ENCODE measurements around the gene NLRP6. TPM values are rescaled to one million over a fixed set of nuclear protein-coding genes. Genes with fewer than 3 reads are reported as not detected.
"Not testable (repeated sequence)": the region's sequence is repeated elsewhere in the genome, so short reads cannot be mapped to it uniquely, and the experiment has no call there.

Gene NLRP6
- total RNA-seq, 2 donors from 2014 or later, result 0.19 to 0.20 TPM

DNA sequence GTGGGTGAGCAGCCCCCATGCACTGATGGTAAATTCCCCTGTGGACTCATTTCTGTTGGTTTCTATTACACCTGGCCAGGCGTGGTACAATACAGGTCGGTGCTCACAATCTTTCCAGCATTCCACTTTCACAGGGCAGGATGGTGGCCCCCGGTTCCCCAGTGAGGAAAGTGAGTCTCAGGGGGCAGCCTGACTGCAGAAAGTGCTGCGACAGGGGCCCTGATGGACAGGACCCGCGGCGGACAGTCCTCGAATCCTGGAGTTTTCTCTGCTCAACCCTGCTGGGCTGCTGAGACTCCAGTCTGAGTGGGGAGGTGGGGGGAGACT, 7.7 kb downstream of the NLRP6 start:
- H3K36me3 ChIP-seq, result no peaks in the 10 kb centered on the region
- TF ChIP-seq, protein P1, sequence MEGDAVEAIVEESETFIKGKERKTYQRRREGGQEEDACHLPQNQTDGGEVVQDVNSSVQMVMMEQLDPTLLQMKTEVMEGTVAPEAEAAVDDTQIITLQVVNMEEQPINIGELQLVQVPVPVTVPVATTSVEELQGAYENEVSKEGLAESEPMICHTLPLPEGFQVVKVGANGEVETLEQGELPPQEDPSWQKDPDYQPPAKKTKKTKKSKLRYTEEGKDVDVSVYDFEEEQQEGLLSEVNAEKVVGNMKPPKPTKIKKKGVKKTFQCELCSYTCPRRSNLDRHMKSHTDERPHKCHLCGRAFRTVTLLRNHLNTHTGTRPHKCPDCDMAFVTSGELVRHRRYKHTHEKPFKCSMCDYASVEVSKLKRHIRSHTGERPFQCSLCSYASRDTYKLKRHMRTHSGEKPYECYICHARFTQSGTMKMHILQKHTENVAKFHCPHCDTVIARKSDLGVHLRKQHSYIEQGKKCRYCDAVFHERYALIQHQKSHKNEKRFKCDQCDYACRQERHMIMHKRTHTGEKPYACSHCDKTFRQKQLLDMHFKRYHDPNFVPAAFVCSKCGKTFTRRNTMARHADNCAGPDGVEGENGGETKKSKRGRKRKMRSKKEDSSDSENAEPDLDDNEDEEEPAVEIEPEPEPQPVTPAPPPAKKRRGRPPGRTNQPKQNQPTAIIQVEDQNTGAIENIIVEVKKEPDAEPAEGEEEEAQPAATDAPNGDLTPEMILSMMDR (IDR thresholded peaks at IDR 0.05), result no peak
- H3K27ac ChIP-seq, result no peak overlapping the region
- H3K27me3 ChIP-seq, result peaks cover 15 to 19% of the 10 kb centered on the region in 2 donors
- peaks cover 0 to 23% of the 10 kb centered on the region in 2 donors for H3K4me1 ChIP-seq
- no peak overlapping the region for H3K4me3 ChIP-seq
- no peaks in the 10 kb centered on the region for H3K9me3 ChIP-seq
- DNase-seq (ENCODE audit: low spot score), result no peak

GRCh38 chr11:286977-287820, 9.0 kb downstream of the NLRP6 start:
- H3K27ac ChIP-seq; H3K9me3 ChIP-seq; H3K36me3 ChIP-seq; DNase-seq (ENCODE audit: low spot score); H3K4me3 ChIP-seq; H3K27me3 ChIP-seq: not testable (repeated sequence)
- H3K4me1 ChIP-seq, result peaks cover 0 to 23% of the 10 kb centered on the region in 2 donors

GRCh38 chr11:287821-288477, 9.7 kb downstream of the NLRP6 start:
- Histone ChIP-seq H3K36me3 (no peaks in the 10 kb centered on the region), H3K27ac (peak overlapping the region in 1 of 2 donors; percentile 68), H3K4me3 (peak overlapping the region; percentile 62 to 79), H3K27me3 (peaks cover 0 to under 1% of the 10 kb centered on the region in 2 donors), H3K9me3 (no peaks in the 10 kb centered on the region), H3K4me1 (peaks cover 0 to 23% of the 10 kb centered on the region in 2 donors)
- TF ChIP-seq, protein P1 (IDR thresholded peaks at IDR 0.05), result no peak
- no peak for DNase-seq (ENCODE audit: low spot score)

- no peak for DNase-seq (ENCODE audit: low spot score)
- Histone ChIP-seq H3K4me3 (peak within 1 kb of the TSS; percentile 62 to 79), H3K27me3 (no peaks in the 10 kb centered on the region), H3K36me3 (no peaks in the 10 kb centered on the region), H3K4me1 (peaks cover 0 to 23% of the 10 kb centered on the region in 2 donors), H3K27ac (peak within 1 kb of the TSS; percentile 65 to 68), H3K9me3 (no peaks in the 10 kb centered on the region)
- TF ChIP-seq, protein P1 (IDR thresholded peaks at IDR 0.05), result no peak
Measured at GRCh38 chr11:288478-289397, 10.5 kb downstream of the NLRP6 start, which contains the start of gene PGGHG. TSS of gene PGGHG (plus strand) at chr11:289126. CDS start at chr11:289817, 691 bp downstream.

DNA sequence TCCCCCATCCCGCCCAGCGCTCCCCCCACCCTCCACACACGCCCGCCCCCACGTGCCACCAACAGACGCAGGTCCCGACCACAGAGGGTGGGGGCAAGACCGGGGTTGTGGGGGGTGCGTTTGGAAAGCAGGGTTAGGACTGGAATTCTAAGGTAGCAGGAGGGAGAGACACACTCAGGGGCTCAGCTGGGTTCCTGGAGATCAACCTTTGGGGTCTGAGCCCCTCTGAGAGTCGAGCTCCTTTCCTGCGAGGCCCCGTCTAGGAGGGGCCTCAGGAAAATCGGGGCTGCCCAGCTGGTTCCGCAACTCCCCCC, 11.1 kb downstream of the NLRP6 start:
- Histone ChIP-seq H3K27ac (peak overlapping the region; percentile 60 to 65), H3K4me1 (peaks cover 0 to 23% of the 10 kb centered on the region in 2 donors), H3K36me3 (no peaks in the 10 kb centered on the region), H3K9me3 (no peaks in the 10 kb centered on the region), H3K4me3 (peak overlapping the region; percentile 62 to 79), H3K27me3 (no peaks in the 10 kb centered on the region)
- DNase-seq (ENCODE audit: low spot score), result no peak
- TF ChIP-seq, protein P1 (IDR thresholded peaks at IDR 0.05), result no peak
